NT2/D1 (cell line): ENCODE data around the gene CACNB2.

Source experiments
- SUZ12 ChIP-seq: IDR thresholded peaks from 2 replicates; pipeline ENCODE4 v1.6.1; 2011; ENCODE audit not compliant: insufficient read length, insufficient read depth; ENCODE audit errors: extremely low read depth
- YY1 ChIP-seq: IDR thresholded peaks from 2 replicates; pipeline ENCODE4 v1.6.1; 2011; ENCODE audit not compliant: insufficient read length, insufficient read depth
- ZNF274 ChIP-seq: IDR thresholded peaks from 2 replicates; pipeline ENCODE4 v1.6.1; 2011; ENCODE audit warnings: mild to moderate bottlenecking, low read depth, low read length

DNA sequence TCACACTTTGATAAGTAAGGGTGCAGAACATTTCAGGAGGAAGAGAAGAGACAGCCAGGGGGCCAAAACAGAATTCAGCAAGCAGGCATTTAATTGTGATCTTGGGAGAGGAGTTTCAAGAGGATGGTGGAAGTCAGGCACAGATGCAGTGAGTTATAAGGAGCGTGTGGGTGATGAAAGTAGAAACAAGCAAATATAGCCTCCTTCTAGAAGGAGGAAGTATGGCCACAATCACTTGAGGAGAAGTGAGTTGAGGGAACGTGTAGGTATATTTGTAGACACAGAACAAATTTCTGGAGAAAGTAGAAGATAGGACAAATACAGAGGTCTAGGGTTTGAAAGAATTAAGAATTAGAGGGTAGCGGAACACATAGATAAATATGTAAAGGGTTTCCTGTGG is 165.8 kb downstream of the CACNB2 start:
- TF ChIP-seq SUZ12, result no peak
- TF ChIP-seq YY1, result no peak
- TF ChIP-seq ZNF274, result no peak
